Cerebellar nuclear complex (tissue), 1 donor: Measurements from ENCODE around the gene IL23A.

Source experiments
- DNase-seq, 2 experiments: peaks; one replicate each; lab custom pipeline; 2025; lab: John Stamatoyannopoulos, UW

Gene IL23A

GRCh38 chr12:56361487-56362129, 22.9 kb downstream of the IL23A start:
- no peak for DNase-seq

GRCh38 chr12:56362130-56363059, 23.7 kb downstream of the IL23A start, which contains the start of gene APOF:
Gene APOF, minus strand, starts transcription at chr12:56362857. Its CDS starts 112 bp downstream, at chr12:56362745.
- DNase-seq = no peak

GRCh38 chr12:56366948-56367347, 28.3 kb downstream of the IL23A start:
- no peak for DNase-seq

- no peak for DNase-seq
Observed at GRCh38 chr12:56373515-56373914, 34.8 kb downstream of the IL23A start.

GRCh38 chr12:56374726-56375597, 36.3 kb downstream of the IL23A start:
- no peak for DNase-seq

- DNase-seq = no peak
Observed at GRCh38 chr12:56375598-56376434, 37.1 kb downstream of the IL23A start.

GRCh38 chr12:56377310-56377988, 38.8 kb downstream of the IL23A start:
- no peak for DNase-seq

GRCh38 chr12:56377989-56378316, 39.3 kb downstream of the IL23A start:
- no peak for DNase-seq

- DNase-seq = no peak
Observed at GRCh38 chr12:56382611-56383010, 43.9 kb downstream of the IL23A start.

GRCh38 chr12:56385873-56386272, 47.2 kb downstream of the IL23A start:
- no peak for DNase-seq

- no peak for DNase-seq
Observed at GRCh38 chr12:56387152-56387736, 48.6 kb downstream of the IL23A start.

GRCh38 chr12:56389412-56389811, 50.7 kb downstream of the IL23A start:
- DNase-seq = no peak
